NCI-H345 treated with DMSO at 0.1 percent for 48 hours (cell line): ENCODE results near the gene SLC3A2.

Experiments
- DNase-seq: peaks from one replicate; lab custom pipeline; 2025; ENCODE audit not compliant: unreplicated experiment; lab: John Stamatoyannopoulos, UW

The SLC3A2 gene

DNA sequence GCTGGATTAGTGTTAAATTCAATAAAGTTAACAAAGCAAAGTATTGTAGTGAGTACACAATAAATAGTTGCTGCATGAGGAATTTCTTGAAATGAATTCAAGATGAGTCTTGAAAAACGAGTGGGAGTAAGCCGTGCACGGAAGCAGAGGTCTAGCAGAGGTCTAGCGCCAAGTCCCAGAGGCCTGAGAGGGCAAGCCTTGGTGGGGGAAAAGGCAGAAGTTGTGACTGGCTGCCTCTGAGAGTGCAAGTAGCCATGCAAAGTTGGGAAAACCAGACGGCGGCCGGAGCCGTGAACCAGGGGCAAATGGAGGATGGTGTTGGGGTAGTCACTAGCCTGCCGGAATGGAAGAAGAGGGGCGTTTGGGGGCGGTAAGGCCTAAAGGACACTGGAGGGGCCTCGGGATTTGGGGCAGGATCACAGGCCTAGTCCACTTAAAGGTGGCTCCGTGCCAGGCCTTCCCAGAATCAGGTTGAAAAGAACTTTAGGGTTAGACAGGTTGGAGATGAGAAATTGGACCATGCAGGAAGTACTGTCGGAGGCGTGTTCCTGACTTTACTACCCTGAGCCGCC is 379 bp upstream of the SLC3A2 start:
- no peak for DNase-seq

DNA sequence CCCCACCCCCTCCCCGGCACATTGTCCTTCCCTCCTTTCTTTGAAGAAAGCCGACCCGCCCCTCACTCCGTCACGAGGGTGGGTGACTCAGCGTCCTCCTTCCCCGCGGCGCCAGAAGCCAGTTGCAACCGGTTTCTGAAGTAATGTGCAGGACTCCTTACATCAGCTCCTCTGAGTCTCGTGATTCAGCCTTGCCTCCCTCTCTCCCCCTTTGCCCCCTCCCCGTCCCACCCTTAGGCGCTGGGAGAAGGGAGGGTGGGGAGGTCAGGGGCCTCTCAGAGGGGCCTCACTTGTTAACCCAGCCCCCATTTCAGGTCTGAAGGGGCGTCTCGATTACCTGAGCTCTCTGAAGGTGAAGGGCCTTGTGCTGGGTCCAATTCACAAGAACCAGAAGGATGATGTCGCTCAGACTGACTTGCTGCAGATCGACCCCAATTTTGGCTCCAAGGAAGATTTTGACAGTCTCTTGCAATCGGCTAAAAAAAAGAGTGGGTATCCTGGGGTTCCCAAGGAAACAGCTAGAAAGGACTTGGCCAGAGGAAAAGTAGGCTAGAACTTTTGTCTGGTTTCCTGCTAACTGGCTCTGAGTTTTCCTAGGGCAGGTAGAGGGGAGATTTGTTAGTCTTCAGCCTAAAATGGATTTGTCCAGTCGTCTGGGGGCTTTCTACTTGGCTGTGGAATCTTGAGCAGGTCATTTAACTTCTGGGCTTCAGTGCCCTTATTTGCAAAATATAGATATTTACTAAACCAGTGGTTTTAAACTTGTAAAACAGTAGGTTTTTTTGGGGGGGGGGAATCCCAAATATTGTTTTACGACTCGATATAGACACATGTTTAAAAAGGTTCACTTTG is 1.1 kb downstream of the SLC3A2 start:
- DNase-seq: peak; percentile 79

DNA sequence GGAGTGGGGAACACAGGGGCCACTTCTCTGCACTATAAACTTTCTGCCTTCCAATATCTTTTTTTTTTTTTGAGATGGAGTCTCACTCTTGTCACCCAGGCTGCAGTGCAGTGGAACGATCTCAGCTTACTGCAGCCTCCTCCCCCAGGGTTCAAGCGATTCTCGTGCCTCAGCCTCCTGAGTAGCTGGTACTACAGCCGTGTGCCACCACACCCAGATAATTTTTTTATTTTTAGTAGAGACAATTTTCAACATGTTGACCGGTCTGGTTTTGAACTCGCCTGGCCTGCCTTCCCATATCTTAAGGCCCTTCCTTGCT is 1.7 kb downstream of the SLC3A2 start:
- DNase-seq: no peak

DNA sequence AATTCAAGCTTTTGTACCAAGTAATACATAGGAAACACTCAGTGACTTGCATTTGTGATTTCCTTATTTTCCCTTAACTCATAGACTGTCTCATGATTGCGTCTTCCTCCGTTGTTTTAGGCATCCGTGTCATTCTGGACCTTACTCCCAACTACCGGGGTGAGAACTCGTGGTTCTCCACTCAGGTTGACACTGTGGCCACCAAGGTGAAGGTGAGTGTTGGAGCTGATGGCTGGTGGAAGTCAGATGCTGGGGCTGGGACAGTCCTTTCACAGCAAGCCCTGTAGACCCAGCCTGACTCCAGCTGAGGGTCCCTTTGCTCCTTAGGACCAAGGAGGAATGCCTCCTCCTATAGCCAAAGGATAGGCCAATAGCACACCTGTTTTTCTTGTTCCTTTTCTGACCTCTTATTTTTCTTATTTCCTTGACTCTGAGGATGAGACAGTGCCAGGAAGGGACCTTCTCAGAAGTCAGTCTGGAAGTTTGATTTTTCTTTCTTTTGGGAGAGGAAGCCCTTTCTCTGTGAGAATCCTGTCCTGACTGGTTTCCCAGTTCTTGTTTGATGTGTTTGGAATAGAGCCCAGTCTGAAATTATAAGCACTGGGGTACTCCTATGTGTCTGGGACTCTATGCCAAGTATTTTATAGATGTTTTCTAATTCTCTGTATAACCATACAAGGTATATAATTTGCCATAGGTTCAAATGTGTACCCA is 2.2 kb downstream of the SLC3A2 start:
- no peak for DNase-seq

DNA sequence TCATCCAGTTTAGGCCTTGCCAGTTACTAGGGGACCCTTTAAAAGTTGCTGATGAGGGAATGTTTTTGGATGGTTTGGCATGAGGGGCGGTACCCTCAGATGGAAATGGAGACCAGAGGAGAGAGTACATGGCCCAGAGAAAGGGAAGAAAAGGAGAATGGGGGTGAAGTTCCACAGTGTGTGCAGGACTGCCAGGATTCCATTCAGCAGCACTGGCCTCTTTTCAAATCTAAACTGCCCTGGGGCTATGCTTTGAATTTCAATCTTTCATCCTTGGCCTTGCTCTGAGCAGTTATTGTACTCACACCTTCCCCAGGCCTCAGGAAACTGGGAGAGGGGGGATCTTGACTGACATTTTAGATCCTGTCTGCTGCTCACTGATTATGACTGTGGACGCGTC is 3.0 kb downstream of the SLC3A2 start:
- no peak for DNase-seq

DNA sequence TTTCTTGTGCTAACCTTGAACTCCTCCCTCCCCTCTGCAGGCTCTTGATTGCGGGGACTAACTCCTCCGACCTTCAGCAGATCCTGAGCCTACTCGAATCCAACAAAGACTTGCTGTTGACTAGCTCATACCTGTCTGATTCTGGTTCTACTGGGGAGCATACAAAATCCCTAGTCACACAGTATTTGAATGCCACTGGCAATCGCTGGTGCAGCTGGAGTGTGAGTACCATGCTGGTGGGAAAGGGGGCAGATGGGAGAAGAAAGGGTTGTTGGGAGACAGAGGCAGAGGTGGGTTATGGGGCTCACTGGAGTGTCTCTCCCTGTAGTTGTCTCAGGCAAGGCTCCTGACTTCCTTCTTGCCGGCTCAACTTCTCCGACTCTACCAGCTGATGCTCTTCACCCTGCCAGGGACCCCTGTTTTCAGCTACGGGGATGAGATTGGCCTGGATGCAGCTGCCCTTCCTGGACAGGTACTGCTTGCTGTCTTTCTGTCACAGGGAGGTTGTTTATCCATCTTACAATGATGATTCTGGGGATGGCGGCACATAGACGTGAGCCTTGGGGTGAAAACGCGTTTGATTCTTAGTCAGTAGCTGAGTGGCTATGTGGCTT is 4.5 kb downstream of the SLC3A2 start:
- no peak for DNase-seq

DNA sequence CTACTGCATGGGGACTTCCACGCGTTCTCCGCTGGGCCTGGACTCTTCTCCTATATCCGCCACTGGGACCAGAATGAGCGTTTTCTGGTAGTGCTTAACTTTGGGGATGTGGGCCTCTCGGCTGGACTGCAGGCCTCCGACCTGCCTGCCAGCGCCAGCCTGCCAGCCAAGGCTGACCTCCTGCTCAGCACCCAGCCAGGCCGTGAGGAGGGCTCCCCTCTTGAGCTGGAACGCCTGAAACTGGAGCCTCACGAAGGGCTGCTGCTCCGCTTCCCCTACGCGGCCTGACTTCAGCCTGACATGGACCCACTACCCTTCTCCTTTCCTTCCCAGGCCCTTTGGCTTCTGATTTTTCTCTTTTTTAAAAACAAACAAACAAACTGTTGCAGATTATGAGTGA is 7.7 kb downstream of the SLC3A2 start:
- no peak for DNase-seq

DNA sequence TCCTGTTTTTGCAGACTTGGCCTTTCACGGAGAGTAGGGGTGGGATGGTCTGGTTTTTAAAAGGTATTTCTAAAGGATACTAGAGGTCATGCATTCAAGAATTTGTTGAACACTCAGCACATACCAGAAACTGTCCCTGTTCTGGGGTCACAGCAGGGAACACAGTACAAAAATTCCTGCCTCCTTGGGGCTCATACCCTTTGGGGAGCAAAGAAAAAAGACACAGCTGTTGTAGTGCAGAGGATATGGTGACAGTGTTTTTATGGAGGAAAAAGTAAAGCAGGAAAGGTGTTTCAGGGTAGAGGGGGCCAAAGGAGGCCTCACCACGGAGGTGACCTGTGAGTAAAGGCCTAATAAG is 8.4 kb downstream of the SLC3A2 start:
- no peak for DNase-seq

DNA sequence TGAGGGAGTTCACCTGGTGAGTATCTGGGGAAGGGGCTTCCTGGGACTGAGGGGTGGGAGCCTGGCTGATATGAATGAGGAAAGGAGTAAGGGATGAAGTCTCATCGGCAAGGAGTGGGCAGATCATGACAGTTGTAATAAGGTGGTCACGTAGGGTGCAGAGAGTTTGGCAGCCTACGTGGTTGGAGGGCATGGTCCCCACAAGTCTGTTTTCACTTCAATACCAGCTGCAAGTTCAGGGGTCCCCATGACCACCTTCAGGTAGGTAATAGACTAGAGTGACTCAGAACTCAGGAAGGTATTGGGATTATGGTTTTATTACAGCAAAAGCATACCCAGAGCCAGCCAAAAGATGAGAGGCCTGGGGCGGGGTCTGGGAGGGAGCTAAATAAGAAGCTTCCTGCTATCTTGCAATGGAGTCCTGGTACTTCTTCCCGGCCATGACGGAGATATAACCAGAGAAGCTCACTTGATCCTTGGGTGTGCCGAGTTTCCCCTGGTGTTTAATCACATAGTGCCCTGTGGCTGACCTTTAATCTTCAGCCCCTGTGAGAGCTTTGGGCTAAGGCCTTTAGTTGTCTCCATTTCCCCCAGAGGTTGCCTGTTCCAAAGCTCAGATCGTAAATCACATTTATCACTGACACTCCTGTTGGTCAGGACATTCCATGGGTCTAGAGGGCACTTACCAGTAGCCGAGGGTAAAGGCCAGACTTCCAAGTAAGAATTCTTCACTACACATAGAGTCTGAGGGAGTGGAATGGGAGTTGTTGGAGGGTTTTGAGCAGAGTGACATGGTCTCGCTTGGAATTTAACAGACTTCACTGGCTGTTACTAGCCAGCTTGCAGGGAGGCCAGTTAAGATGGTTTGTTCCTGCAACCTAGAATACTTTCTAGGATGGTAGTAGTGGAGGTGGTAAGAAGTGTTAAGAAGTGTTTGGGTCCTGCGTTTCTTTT is 9.1 kb downstream of the SLC3A2 start:
- DNase-seq: no peak

DNA sequence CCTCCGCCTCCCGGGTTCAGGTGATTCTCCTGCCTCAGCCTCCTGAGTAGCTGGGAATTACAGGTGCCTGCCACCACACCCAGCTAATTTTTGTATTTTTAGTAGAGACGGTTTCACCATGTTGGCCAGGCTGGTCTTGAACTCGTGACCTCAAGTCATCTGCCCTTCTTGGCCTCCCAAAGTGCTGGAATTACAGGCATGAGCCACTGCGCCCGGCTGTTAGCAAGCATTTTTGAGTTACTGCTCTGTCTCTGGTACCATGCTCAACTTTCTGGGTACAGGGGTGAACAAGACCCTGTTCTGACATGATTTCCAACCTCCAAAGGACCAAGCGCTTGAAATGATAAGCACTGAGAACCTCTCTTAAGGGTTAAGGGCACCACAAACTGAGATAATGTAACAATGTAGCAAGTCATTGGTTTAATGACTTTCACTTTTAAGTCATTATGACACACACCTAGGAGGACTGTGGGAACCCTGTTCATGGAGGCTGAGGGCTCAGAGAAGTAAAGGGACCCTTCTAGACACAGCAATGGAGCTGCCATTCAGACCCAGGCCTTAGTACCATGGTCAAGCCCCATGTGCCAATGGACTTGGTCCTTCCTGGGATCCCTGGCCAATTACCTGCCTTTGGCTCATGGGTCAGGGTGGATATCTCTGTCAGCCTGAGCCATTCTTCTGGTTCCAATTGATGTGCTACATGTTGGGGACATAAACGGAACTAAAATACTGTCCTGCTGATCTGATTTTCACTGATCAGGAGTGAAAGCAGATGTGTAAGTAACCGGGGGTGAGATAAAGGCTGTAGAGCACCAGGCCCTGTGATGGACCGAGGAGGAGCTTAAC is 11.6 kb downstream of the SLC3A2 start:
- DNase-seq: no peak

DNA sequence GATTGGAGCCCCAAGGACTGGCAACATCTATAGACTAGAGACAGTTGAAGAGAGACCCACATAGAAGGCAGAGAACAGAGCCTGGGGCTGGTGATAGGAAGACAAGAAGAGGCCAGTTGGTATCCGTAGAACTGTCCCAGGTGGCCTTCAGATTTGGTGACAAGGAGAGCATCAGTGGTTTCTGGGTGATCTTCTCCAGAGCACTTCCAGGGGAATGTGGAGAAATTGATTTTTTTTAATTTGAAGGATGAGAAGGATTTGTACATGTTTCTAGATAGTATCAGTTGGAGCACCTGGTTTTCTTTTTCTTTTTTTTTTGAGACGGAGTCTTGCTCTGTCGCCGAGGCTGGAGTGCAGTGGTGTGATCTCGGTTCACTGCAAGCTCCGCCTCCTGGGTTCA is 14.8 kb downstream of the SLC3A2 start:
- DNase-seq: no peak

DNA sequence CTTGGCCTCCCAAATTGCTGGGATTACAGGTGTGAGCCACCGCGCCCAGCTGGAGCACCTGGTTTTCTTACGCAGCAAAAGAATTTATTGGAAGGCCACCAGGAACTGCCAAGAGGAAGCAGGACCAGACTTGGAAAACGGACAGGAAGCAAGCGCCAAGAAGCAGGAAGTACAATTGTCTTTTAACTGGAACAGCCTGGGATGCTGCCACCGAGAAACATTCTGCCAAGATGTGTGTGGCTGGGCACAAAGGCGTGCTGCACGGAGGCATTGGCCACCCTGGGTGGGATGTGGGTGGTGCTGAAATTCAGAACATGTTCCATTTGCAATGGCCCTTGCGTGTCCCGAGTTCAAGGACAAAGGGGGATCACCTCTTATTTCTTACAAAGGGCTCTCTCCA is 15.4 kb downstream of the SLC3A2 start:
- no peak for DNase-seq

DNA sequence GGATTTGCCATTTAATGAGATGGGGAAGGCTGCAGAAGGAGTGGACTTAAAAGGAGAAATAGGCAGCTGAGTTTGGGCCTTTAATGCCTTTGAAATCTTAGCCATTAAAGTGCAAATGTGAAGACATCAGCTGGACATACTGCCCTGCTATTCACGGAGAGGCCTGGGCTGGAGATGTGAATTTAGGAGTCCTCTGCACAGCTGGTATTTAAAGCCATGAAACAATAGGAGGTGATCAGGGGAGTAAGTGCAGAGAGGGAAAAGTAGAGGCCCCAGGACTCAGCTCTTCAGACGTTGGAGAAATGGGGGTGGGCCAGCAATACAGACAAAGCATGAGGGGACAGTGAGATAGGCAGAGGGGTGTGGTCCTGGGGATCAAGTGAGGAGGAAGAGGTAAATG is 16.6 kb downstream of the SLC3A2 start:
- DNase-seq: no peak

DNA sequence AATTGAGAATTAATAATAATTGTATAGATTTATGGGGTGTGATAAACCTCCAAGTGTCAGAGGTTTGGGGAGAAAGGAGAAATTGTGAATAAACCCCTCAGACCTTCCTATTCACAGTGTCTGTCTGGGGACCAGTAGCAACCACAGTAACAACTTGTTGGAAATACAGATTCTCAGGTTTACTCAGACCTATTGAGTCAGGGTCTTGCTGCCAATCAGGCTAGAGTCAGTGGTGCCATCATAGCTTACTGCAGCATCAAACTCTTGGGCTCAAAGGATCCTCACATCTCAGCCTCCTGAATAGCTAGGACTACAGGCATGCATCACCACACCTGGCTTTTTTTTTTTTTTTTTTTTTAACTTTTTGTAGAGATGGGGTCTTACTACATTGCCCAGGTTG is 17.3 kb downstream of the SLC3A2 start:
- no peak for DNase-seq

DNA sequence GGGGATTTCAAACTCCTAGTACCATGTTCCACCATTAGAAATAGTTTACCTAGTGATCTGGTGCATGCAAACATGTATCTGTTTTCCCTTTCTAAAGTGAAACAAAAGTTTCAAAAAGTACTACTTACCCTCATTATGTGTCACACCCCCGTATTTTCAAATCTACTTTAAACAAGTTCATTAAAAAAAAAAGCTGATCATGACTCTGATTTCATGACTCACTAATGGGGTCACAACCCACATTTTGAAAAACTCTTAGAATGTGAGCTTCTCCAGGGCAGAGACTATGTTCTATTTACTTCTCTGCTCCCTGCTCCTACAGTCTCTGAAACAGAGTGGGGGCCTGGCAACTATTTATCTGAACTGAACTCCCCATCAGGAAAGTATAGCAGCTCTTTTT is 22.2 kb downstream of the SLC3A2 start:
- DNase-seq: no peak

DNA sequence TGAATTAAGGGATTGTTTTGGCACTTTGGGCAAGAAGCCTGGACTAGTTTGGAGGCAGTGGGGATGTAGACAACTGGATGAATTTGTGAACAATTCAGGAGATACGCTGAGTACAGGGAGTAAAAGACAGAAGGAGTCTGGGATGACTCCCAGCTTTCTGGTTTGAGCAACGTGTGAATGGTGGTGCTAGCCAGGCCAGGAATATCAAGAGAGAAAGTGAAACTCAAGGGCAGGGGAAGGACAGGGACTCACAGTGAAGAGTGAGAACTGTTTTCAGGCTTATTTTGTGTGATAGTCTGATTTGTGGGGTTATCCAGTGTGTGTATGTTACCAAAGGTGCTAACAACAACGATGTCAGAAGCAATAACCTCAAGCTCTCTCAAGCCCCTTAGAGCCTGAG is 24.6 kb downstream of the SLC3A2 start:
- DNase-seq: no peak

DNA sequence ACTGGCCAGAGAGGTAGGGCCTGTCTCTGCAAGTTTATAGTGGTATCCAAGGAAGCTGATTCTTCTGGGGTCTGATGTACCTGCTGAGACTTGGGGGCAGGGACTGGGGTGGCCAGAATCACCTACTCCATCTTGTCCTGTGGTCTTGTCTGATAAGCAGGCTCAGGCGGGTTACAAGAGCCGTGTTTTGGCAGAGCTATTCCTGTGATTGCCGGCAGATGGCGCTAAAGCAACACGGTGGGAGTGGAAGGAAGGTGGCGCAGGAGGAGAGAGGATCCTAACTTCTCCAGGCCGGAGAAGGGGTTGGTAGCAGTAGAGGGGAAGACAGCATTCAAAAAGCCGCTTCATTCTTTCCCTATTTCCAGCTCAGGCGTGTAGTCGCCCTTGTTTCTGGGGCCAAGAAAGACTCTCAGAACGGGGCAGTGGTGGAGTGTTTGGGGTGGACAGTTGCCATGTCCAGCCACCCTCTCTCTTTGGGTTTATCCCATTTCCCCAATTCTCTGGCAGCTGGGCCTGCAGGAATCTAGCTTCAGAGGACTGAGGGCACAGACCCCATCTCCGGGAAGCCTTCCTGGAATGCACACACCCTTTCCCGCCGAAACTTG is 25.3 kb downstream of the SLC3A2 start:
- DNase-seq: peak; percentile 21

DNA sequence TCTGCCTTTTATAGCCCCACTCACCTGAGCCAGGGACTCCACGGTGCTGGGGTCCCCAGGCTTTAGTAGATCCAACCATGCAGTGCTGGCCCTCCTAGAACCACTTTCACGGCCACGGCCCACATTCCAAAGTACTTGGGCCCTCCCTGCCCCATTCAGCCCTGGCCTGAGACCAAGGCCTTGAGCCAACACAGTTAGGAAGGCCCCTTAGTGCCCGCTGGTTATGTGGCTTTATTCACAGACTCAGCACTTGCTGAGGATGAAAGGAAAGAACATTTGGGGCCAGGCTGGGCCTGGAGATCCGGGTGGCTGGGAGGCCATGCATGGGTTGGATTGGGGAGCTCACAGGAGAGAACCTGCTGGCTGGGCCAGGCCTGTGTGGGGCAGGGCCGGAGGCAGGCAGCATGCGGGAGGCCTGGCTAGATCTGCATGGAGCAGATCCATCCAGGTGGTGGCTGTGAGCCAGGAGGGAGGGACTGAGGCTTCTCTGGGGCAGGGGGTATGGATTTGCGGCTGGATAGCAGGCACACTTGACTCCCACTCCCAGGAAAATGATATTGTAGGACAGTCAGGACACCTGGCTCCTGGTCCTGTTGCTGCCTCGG is 27.9 kb downstream of the SLC3A2 start:
- DNase-seq: no peak
